ENCODE measurements around the gene PDLIM7.
"Not testable (repeated sequence)": the region's sequence is repeated elsewhere in the genome, so short reads cannot be mapped to it uniquely, and the experiment has no call there.

Gene PDLIM7

GRCh38 chr5:177489119-177489716, 8.2 kb downstream of the PDLIM7 start:
- no peak for DNase-seq

GRCh38 chr5:177487975-177488374, 9.4 kb downstream of the PDLIM7 start:
- no peak for DNase-seq

- no peak for DNase-seq
Measured at GRCh38 chr5:177487144-177487543, 10.3 kb downstream of the PDLIM7 start.

GRCh38 chr5:177486256-177486655, 11.1 kb downstream of the PDLIM7 start:
- DNase-seq, result no peak

- not testable (repeated sequence) for DNase-seq
Measured at GRCh38 chr5:177485753-177486152, 11.7 kb downstream of the PDLIM7 start.

GRCh38 chr5:177484902-177485549, 12.4 kb downstream of the PDLIM7 start:
- DNase-seq, result no peak

- no peak for DNase-seq
Measured at GRCh38 chr5:177483994-177484901, 13.2 kb downstream of the PDLIM7 start.

GRCh38 chr5:177483042-177483441, 14.4 kb downstream of the PDLIM7 start:
- no peak for DNase-seq

GRCh38 chr5:177482359-177482795, 15.0 kb downstream of the PDLIM7 start:
- DNase-seq, result no peak

GRCh38 chr5:177479774-177480173, 17.6 kb downstream of the PDLIM7 start:
- peak; percentile 53 for DNase-seq

- peak; percentile 86 for DNase-seq
Measured at GRCh38 chr5:177478711-177479646, 18.4 kb downstream of the PDLIM7 start.

GRCh38 chr5:177477701-177478477, 19.5 kb downstream of the PDLIM7 start:
- DNase-seq, result no peak

GRCh38 chr5:177476531-177477233, 20.7 kb downstream of the PDLIM7 start:
- DNase-seq, result no peak

GRCh38 chr5:177475563-177476427, 21.6 kb downstream of the PDLIM7 start:
- no peak for DNase-seq

GRCh38 chr5:177474846-177475562, 22.4 kb downstream of the PDLIM7 start:
- DNase-seq, result no peak

GRCh38 chr5:177474002-177474476, 23.4 kb downstream of the PDLIM7 start:
- no peak for DNase-seq

- DNase-seq, result no peak
Measured at GRCh38 chr5:177473443-177474001, 23.9 kb downstream of the PDLIM7 start, which contains the start of gene DBN1. Gene DBN1 (minus strand): TSS chr5:177473634. CDS start chr5:177473521, 113 bp downstream.

Measured in suppressor macrophage treated with lipopolysaccharide for 4 hours (primary cell).